ENCODE results near the gene LGALS3BP. TPM values are rescaled to one million over a fixed set of nuclear protein-coding genes. Genes with fewer than 3 reads are reported as not detected.
"Not testable (repeated sequence)": the region's sequence is repeated elsewhere in the genome, so short reads cannot be mapped to it uniquely, and the experiment has no call there.

LGALS3BP gene
- 10 to 100 TPM; 14.5 to 32.1 (median 29.9) TPM for total RNA-seq

DNA sequence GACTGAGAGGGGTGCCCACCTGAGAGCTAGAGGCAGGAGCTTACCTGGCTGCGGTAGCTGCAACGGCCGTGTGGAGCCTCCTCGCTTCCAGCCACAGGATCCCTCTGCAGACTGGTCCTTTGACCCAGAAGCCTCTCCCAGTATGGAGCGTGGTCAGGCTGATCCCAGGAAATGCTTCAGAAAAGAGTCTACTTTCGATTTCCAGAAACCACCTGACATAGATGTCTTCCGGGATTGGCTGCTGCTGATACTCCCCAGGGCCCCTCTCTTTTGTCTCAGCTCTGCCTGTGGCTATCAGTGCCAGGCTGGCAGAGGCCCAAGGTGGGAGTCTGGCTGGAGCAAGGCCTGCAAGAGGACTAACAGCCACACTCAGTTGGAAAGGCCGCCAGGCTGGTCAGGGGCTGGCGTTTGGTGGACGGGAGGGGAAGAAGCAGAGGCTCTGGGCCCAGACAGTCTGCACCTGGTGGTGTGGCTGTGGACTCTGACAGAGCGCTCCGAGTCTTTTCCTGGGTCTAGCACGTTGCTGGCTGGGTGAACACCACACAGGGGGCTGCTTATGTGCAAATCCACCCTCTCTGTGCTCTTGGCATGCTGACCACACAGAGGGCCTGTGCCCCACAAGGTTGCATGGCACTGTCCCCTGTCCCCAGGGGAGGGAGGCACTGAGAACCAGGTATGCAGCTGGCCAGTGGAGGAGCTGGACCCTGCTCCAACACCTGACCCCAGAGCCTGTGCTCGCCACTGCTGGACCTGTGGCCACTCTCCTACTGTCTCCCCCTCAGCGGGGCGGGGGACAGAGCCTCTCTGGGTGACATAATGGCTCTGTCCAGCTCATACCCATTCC lies at the start of gene LGALS3BP:
Gene LGALS3BP (minus strand): TSS at position 144 of the 844 bp plus-strand sequence. CDS start 2,732 bp downstream, outside the sequence.
- Mint-ChIP-seq H3K4me3 (peak within 1 kb of the TSS; percentile 76), H3K27me3 (ENCODE audit: low read depth) (peaks cover 1% of the 10 kb centered on the region), H3K36me3 (ENCODE audit: insufficient read depth) (no peaks in the 10 kb centered on the region), H3K4me1 (ENCODE audit: low read depth) (peaks cover 17% of the 10 kb centered on the region), H3K9me3 (no peaks in the 10 kb centered on the region)
- ATAC-seq, result peak; percentile 60 to 78
- no peak for DNase-seq

DNA sequence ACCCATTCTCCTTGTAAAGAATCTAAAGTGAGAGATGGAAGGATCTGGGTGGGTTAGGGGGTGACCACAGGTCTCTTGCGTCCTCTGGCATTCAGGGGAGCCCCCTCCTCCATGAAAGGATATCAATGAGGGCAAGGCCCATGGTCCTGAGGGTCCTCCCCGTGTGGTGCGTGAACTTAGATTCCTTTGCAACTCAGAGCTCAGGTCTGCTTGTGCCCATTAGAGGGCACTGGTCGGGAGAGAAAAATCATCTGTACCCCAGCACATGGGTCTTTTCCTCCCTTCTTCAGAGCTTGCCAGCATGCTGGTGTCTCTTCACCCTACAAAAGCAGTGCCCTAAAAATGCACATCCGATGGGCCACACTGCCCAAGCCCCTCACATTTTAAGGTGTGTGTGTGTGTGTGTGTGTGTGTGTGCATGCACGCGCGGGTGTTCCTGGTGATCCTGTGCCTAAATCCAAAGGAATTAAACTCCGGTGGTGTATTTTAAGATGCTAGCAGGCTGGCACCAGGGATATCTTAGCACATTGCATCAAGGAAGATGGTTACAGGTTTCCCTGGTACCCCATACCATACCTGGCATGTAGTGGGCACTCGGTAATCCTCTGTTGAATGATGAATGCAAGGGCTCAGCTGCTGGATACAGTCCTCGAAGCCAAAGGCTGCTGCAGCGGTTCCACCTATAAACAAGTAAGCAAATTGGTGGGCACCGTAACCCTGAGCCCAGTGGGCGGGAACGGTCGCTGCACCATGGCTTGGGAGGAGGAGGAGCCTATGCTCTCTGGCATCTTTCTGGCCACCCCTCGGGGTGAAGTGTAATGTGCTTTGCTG lies 49.0 kb upstream of the LGALS3BP start:
- Mint-ChIP-seq H3K36me3 (ENCODE audit: insufficient read depth) (no peaks in the 10 kb centered on the region), H3K4me1 (ENCODE audit: low read depth) (peaks cover 10% of the 10 kb centered on the region), H3K4me3 (no peak overlapping the region), H3K9me3 (no peaks in the 10 kb centered on the region), H3K27me3 (ENCODE audit: low read depth) (peaks cover 37% of the 10 kb centered on the region)
- DNase-seq, result no peak
- ATAC-seq, result no peak

DNA sequence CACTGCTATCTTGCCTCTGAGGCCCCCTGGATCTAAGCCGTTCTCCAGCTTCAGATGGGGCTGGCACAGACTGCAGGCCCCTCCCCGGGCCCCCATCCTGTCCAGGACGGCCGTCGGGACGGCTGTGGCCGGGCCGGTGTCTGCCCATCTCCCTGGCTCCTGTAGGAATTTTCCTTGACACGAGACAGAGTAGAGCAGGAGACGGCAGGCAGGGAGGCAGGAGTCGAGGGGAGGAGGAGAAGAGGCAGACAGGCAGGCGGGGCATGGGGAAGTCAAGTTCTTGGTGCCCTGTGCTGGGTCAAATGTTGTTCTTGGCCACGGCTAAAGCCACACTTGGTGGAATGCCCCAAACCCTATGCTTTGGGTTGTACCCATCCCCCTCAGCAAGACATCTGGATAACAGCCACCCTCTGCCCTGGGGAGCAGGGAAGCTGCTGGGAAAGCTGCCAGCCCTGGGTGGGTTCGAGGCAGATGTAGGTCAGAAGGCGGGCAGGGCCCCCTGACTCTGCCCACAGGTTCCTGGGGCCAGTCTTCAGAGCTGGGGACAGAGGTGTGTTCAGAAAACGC lies 48.3 kb upstream of the LGALS3BP start:
- Mint-ChIP-seq H3K9me3 (no peaks in the 10 kb centered on the region), H3K27me3 (ENCODE audit: low read depth) (peaks cover 41% of the 10 kb centered on the region), H3K36me3 (ENCODE audit: insufficient read depth) (no peaks in the 10 kb centered on the region), H3K4me3 (no peak overlapping the region), H3K4me1 (ENCODE audit: low read depth) (peaks cover 10% of the 10 kb centered on the region)
- no peak for DNase-seq
- ATAC-seq, result no peak

- H3K36me3 Mint-ChIP-seq (ENCODE audit: insufficient read depth), result no peaks in the 10 kb centered on the region
- ATAC-seq, result no peak
- H3K9me3 Mint-ChIP-seq, result no peaks in the 10 kb centered on the region
- H3K27me3 Mint-ChIP-seq (ENCODE audit: low read depth), result peaks cover 43% of the 10 kb centered on the region
- DNase-seq, result no peak
- peaks cover 10% of the 10 kb centered on the region for H3K4me1 Mint-ChIP-seq (ENCODE audit: low read depth)
- H3K4me3 Mint-ChIP-seq, result no peak overlapping the region
Observed at GRCh38 chr17:79027274-79027924, 47.7 kb upstream of the LGALS3BP start.

DNA sequence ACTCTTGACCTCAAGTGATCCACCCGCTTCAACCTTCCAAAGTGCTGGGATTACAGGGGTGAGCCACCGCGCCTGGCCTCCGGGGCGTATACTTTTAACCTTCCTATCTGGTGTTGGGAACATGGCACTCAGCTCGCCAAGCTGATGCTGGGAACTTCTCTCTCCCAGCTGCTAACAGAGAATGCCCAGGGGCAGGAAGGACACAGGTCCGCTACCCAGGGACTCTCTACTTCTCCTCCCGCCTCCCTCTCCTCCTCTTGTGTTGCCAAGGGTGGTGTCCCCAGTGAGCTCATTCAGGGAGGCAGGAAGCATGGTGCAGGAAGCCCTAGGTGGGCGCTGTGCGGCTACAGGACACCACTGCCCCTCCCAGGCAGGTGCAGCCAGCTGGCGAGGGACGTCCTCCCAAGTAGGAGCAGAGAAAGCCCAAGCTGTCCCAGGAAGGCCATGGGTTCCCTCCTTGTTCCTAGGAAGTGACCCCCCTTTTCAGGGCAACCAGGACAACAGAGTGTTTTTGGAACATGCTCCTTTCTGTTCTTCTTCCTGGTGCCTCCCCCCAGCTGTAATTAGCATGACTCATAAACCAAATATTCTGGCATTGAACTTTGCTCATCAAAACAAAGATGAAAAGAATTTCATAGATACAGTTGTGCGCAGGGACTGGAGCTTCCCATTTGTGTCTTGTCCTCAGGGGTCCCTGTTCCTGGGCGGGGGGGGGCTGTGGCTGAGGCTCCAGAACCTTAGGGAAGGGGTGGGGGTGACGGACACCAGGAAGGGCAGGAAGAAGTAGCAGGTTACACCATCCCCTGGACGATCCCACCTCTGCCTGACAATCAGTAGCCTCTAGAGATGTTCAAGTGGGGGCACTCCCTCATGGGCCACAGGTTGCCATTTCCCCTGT lies 46.9 kb upstream of the LGALS3BP start:
- Mint-ChIP-seq H3K36me3 (ENCODE audit: insufficient read depth) (no peaks in the 10 kb centered on the region), H3K4me3 (no peak overlapping the region), H3K4me1 (ENCODE audit: low read depth) (peaks cover 10% of the 10 kb centered on the region), H3K9me3 (no peaks in the 10 kb centered on the region), H3K27me3 (ENCODE audit: low read depth) (peaks cover 43% of the 10 kb centered on the region)
- DNase-seq (no peak), ATAC-seq (no peak)

GRCh38 chr17:79024901-79025737 lies 45.4 kb upstream of the LGALS3BP start:
- peaks cover 43% of the 10 kb centered on the region for H3K27me3 Mint-ChIP-seq (ENCODE audit: low read depth)
- ATAC-seq (no peak), DNase-seq (no peak)
- H3K36me3 Mint-ChIP-seq (ENCODE audit: insufficient read depth), result no peaks in the 10 kb centered on the region
- no peaks in the 10 kb centered on the region for H3K9me3 Mint-ChIP-seq
- H3K4me1 Mint-ChIP-seq (ENCODE audit: low read depth), result peaks cover 10% of the 10 kb centered on the region
- H3K4me3 Mint-ChIP-seq, result peak overlapping the region; percentile 65

DNA sequence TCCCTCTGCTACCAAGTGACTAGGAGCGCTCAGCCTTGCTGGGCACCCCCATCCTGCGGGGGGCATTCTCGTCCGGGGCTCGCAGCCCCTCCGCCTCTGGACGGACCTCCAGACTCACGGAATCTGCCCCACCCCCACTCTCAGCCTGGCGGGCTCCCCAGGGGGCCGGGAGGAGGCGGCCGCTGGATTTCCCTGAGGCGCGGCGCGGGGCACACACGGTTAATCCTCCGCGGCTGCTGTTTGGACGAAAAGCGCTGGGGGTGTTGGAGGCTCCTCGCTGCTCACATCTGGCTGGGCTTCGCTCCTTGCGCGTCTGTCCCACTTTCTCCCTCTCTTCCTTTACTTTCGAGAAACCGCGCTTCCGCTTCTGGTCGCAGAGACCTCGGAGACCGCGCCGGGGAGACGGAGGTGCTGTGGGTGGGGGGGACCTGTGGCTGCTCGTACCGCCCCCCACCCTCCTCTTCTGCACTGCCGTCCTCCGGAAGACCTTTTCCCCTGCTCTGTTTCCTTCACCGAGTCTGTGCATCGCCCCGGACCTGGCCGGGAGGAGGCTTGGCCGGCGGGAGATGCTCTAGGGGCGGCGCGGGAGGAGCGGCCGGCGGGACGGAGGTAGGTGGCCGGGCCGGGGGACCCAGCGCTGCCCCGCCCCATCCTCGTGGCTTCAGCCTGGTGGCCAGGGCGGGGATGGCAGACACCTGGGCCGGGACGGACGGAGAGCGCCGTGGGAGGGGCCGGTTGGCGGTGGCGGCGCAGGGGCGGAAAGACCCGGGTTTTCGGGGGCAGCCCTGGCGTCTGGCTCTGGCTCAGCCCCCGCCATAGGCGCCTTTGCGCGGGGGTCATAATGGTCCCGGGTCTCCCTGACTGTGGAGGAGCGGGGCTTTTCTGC lies 44.4 kb upstream of the LGALS3BP start, which contains the start of gene C1QTNF1:
Gene C1QTNF1 (plus strand): TSS at position 284 of the 886 bp plus-strand sequence. CDS start 19,800 bp downstream, outside the sequence.
- Mint-ChIP-seq H3K27me3 (ENCODE audit: low read depth) (peaks cover 43% of the 10 kb centered on the region), H3K9me3 (no peaks in the 10 kb centered on the region), H3K4me3 (peak within 1 kb of the TSS; percentile 83), H3K36me3 (ENCODE audit: insufficient read depth) (no peaks in the 10 kb centered on the region), H3K4me1 (ENCODE audit: low read depth) (peaks cover 10% of the 10 kb centered on the region)
- no peak for DNase-seq
- peak; percentile 82 to 86 for ATAC-seq

DNA sequence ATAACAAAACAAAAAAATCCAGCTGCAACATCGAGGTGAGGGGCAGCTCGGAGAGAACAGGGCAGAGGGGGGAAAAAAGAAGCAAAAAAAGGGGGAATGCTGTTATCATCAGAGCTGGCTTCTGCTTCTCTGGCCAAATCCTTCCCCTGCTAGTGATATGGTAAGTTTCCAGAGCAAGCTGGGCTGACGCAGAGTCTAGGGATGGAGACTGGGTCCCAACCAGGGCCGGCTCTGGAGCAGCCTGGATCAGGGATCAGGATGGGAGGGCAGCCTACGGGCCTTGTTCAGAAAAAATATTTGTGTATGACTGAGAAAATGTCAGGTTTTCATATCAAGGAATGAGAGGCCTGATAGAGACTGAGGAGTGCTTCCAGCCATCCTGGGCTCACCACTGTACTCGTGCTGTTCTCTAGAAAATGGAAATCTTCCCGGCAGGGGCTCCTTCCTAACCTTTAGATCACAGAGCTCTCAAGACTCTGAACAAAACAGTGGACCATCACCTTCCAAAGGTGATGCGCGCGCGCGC lies 43.5 kb upstream of the LGALS3BP start:
- H3K4me3 Mint-ChIP-seq, result peak overlapping the region; percentile 83
- ATAC-seq (no peak), DNase-seq (no peak)
- peaks cover 43% of the 10 kb centered on the region for H3K27me3 Mint-ChIP-seq (ENCODE audit: low read depth)
- H3K4me1 Mint-ChIP-seq (ENCODE audit: low read depth), result peaks cover 10% of the 10 kb centered on the region
- H3K36me3 Mint-ChIP-seq (ENCODE audit: insufficient read depth), result no peaks in the 10 kb centered on the region
- H3K9me3 Mint-ChIP-seq, result no peaks in the 10 kb centered on the region

DNA sequence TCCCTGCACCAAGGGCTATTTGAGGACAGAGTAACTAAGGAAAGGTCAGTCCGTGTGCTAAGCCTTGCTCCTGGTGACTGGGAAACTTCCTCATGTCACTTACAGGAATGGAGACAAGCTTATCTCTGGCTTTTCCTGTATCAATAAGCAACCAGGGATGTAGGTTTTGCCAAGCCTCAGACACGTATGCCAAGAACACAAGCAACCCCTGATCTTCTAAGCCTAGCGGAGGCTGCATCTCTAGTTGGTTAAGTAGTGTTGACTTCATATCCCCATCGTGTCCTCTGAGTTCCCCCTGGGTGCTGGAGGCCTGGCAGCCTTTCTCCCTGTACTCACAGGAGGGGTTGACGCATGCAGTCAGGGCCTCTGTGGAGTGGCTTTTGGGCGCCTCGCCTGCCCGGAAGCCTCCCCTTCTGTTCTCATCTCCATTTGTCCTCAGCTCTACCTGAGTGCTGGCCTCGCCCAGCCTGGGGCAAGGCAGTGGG lies 42.8 kb upstream of the LGALS3BP start:
- ATAC-seq (no peak), DNase-seq (no peak)
- no peak overlapping the region for H3K4me3 Mint-ChIP-seq
- no peaks in the 10 kb centered on the region for H3K36me3 Mint-ChIP-seq (ENCODE audit: insufficient read depth)
- H3K9me3 Mint-ChIP-seq, result no peaks in the 10 kb centered on the region
- H3K4me1 Mint-ChIP-seq (ENCODE audit: low read depth), result peaks cover 10% of the 10 kb centered on the region
- peaks cover 39% of the 10 kb centered on the region for H3K27me3 Mint-ChIP-seq (ENCODE audit: low read depth)

DNA sequence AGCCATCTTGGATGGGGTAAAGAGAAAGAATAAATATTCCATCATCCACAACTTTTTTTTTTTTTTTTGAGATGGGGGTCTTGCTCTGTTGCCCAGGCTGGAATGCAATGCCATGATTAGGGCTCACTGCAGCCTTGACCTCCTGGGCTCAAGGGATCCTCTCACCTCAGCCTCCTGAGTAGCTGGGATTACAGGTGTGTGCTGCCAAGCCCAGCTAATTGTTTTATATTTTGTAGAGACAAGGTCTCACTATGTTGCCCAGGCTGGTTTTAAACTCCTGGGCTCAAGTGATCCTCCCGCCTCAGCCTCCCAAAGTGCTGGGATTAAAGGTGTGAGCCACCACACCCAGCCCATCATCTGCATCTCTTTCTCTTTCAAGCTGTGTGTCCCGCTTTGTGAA lies 42.2 kb upstream of the LGALS3BP start:
- Mint-ChIP-seq H3K27me3 (ENCODE audit: low read depth) (peaks cover 34% of the 10 kb centered on the region), H3K4me1 (ENCODE audit: low read depth) (peaks cover 10% of the 10 kb centered on the region)
- not testable (repeated sequence) for H3K4me3 Mint-ChIP-seq; H3K9me3 Mint-ChIP-seq; ATAC-seq; H3K36me3 Mint-ChIP-seq (ENCODE audit: insufficient read depth); DNase-seq

DNA sequence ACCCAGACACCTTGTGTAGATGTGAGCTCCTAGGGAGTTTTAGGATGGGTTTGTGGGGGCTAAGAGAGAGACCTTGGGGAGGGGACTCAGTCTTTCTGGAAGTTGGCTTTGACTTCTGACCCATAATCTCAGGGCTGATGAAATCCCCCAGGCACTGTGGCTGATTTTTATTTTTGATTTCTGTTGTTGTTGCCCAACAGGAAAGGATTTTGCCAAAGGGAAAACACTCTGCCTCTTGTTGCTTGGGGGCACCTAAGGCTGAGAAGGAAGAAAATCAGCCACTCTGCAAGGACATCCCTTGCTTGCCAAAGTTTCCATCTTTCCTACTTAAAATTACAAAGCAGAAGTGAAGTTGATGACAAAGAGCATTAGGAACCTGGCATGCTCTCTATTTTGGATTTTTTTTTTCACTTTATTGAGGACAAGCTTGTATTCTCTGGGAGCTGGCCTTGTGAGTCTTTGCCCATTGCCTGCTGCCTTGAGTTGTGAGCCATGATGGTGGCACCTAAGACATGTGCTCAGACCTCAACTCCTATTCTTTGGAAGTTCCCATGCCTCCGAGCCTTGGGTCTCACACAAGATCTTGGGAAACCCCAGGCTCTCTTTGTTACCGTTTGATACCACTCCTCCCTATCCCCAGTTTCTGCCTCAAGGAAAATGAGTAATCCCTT lies 41.0 kb upstream of the LGALS3BP start:
- Mint-ChIP-seq H3K4me3 (no peak overlapping the region), H3K4me1 (ENCODE audit: low read depth) (peaks cover 10% of the 10 kb centered on the region), H3K27me3 (ENCODE audit: low read depth) (peaks cover 29% of the 10 kb centered on the region), H3K36me3 (ENCODE audit: insufficient read depth) (no peaks in the 10 kb centered on the region), H3K9me3 (no peaks in the 10 kb centered on the region)
- DNase-seq, result no peak
- no peak for ATAC-seq
